Umbilical cord (tissue), 2 donors: ENCODE results near the gene TRIM66. TPM values are rescaled to one million over a fixed set of nuclear protein-coding genes. Genes with fewer than 3 reads are reported as not detected.
A peak's percentile ranks its signal among the peaks of the same experiment; 100 is the strongest.

Source experiments
- DNase-seq: peaks from one replicate; pipeline ENCODE4 v3.0.0-alpha.2; 2015; ENCODE audit warnings: low spot score
- total RNA-seq: library from RNA; depleted of rRNA; stranded (reverse); fragments of >200 nt; gene quantifications from one replicate; pipeline ENCODE4 v1.2.3, GENCODE V29; 2014; ENCODE audit warnings: low replicate concordance; ENCODE audit not compliant: insufficient read depth

Gene TRIM66
- total RNA-seq, 1 donor from 2014 or later = 12.3 TPM

DNA sequence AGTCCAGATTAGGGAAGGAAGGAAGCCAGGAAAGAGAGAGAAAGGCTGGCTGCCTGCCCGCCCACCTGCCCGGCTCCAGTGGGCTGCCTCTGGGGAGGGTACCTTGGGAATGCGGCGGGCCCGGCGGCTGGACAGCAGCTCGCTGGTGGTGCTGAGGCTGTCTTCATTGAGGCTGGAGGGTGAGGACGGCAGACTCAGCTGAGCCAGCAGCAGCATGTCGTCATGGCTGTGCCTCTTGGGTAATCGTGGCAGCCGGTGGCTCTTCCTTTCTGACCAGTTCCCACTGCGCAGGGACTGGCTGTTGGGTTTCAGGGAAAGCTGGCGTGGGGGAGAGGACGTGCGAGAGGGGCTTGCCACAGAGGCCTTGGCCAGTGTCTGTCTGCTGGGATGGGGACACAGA, 33.0 kb upstream of the TRIM66 start:
- no peak for DNase-seq

DNA sequence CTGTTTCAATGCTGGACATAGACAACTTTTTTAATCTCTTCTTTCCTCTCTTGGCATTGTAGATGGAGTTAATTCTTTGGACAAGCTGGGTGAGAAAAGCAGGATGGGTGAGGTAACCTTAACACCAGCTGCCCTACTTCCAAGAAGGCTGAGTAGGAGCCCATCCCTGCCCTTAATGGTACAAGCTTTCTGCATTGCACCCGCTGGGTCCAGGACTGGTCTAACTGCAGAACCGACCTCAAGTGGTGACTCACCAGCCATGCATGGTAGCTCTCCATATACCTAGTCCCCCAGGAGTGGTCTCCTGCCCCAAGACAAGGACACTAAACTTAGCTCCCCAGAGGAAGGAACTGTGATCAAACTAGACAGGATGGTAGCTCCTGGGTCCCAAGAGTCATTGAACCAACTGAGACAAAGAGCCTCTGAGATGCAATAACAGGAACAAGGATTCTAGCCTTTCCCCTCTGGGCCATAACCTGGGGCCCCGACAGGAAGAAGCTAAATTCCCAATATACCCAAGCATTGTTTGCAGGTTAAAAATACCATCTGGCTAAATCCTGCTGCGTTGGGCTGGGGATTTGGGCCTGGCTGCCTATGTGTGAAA, 32.3 kb upstream of the TRIM66 start:
- DNase-seq = no peak

- DNase-seq = no peak
These were observed 31.4 kb upstream of the TRIM66 start for GRCh38 chr11:8713760-8714454.

DNA sequence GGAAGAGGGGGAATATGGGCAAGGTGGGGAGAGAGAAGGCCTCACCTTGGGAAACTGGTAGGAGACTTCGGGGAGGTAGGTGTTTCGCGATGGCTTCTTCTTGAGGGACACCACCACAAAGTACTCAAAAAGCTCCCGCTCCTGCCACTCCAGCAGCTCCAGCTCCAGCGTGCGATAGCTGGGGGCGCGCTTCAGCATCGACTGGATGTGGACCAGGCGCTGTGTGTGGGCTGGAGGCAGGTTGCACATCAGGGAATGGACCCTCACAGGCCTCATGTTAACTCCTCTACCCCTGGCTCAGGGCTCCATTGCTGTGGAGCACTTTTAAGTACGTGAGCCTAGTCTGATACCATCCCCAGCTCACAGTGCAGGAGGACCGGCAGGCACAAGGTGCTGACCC, 30.0 kb upstream of the TRIM66 start:
- no peak for DNase-seq

GRCh38 chr11:8711895-8712442, 29.5 kb upstream of the TRIM66 start:
- no peak for DNase-seq

DNA sequence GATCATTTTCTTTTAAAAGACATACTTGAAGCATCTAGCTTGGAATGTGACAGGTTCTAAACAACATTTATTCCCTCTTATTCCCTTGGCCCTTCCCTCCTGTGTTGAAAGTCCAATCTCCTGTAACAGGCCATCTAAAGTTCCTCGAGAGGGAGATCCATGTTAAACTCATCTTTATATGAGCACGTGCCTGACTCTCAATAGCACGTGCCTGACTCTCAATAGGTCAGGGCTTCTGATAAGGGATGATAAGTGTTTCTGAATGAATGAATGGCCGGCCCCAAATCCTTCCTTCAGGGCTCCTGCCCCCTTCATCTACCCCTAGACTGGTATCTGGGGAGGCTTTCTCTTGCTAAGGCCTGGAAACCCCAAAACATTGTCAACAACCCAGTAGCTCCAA, 27.3 kb upstream of the TRIM66 start:
- DNase-seq = no peak

DNA sequence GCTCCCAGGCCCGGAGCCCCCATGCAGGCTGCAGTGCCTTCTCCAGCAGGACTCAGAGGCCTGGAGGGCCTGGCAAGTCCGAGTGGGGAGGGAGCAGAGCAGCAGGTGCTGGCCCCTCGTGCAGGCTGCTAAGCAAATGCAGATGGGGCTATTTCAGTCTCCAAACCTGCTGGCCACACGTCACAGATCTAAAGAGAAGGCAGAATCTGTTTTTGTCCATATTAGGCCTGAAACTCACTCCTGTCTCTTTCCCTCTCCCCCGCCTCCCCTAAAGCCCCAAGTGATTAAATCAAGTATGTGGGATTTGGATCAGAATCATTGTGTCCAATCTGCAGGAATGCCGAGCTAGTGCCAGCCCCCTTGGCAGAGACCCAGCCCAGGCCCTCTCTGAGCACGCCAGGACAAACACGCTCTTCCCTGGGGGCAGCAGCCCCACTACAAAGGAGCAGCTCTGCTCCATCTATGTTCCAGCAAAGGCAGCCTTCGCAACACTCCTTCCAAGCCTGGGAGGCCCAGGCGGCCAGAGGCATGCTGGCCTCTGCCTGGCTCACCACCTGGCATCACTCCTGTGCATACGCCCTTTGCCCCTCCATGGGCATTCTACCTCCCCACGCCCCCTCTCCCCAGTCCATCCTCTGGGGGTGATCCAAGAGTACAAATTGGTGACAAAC, 26.7 kb upstream of the TRIM66 start:
- peak; percentile 97 for DNase-seq

DNA sequence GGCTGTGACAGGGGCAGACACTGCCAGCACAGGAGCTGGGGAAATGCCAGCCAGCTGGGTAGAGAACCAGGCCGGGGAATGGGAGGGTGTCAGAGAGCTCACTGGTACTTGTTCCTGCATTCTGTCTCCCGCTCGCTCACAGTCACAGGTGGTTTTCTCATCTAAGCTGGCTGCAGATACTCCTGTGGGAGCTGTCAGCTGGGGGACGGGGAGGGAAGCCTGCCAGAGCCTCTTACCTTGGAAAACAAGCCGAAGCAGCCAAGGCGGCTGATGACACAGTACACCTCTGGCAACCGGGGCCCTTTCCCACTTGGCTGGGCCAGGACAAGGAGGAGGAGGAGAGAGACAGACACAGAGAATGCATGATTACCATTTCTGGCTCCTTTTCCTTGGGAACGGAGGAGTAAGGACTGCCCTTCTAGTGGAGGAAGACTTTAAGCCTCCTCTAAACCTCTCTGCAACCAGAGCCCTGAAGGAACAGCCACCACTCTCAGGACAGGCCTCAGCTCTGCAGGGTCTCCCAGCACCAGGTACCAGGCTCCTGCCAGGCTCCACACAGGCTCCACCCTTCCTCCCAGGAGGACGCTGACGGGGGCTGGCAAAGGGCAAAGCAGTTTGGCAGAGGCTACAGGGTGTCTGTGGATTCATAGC, 25.2 kb upstream of the TRIM66 start:
- peak; percentile 81 for DNase-seq

- DNase-seq = no peak
These were observed 24.4 kb upstream of the TRIM66 start for GRCh38 chr11:8706673-8707432.

GRCh38 chr11:8705146-8705545, 22.7 kb upstream of the TRIM66 start:
- no peak for DNase-seq

GRCh38 chr11:8704136-8704535, 21.7 kb upstream of the TRIM66 start:
- no peak for DNase-seq

- no peak for DNase-seq
These were observed 20.1 kb upstream of the TRIM66 start for GRCh38 chr11:8702598-8702915.

DNA sequence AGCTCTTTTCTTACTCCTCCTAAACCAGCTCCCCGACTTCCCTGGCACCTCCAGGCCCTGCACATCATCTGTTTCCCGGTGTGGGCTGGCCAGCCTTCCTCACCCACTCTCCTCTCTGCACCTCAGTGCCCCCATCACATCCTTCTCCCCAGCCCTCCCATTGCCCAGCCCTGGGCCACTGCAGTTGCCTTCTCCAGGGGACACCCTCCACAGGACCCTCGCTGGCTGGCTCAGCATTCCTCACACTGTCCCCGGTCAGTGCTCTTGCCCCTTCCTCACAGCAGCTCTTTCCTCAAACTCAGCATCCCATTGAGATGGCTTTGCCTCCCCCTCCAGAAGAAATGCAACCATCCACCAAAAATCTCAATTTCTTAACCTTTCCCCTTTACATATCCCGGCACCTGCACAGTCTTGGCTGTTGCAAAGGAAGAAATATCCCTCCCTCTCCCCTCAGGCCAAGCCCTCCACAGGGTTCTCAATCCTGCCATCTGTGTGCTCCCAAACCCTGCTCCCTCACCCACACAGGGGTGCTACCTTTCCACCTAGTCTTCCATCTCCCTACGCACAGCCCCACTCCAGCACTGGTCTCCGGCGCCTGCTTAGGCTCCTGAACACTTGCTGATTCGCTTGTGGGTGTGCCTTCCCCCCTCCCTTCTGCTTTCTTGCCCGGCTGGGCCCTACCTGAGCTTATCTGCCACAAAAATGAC, 19.6 kb upstream of the TRIM66 start:
- no peak for DNase-seq

DNA sequence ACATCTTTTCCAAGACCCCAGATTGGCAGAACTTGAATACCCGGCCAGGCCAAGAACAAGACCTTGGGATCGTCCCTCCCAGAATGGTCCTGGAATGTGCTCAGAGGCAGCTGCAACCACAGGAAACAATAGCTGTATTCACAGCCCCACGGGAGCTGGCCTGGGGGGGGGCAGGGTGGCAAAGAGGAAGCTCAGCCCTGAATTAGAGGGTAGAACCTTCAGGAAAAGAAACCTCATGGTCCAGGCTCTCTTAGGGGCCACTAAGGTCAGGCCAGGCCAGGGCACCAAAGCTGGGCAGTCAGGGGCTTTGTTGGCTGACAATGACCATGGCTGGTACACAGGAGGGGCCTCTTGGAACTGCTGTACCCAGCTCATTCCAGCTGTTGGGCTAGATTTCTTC, 17.4 kb upstream of the TRIM66 start:
- no peak for DNase-seq

- no peak for DNase-seq
These were observed 16.5 kb upstream of the TRIM66 start for GRCh38 chr11:8698917-8699441.

DNA sequence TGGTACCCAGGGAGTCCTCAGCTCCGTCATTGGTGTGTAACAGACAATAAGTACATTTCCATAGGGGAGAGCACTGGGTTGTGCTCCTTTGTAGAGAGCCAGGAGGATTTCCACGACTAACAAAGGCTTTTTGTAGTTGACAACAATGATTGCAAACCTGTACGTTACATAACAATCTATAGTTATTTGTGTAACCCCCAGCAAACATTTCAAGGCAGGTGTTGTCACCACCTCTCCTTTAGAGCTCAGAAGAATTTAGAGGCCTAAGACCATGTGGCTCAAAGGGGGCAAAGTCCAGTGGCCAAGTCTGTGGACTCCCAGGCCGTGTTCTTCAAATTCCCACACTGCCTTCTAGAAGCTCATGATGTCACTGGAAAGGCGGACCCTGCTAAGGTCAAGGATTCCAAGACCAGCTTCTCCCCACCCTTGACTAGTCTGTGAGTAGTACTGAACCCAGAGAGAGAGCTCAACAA, 15.9 kb upstream of the TRIM66 start:
- DNase-seq = no peak

DNA sequence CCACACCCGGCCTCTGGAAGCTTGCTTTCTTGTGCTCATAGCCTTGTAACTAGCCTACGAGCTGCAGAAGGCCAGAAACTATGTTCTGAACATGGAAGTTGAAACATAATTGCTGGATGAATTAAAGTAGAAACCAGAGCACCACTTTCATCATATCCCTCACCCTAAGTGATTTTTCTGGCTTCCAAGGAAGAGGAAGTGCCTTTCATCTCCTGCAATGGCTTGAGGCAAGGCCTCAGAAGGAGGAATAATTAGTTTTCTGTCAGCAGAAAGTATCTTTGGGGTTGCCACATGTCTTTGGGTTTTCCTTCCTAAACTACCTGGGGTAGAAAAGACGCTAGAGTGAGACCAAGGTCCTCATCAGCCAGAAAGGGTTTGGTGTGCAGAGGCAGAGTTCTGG, 14.6 kb upstream of the TRIM66 start:
- no peak for DNase-seq

- no peak for DNase-seq
These were observed 11.7 kb upstream of the TRIM66 start for GRCh38 chr11:8694137-8694536.

DNA sequence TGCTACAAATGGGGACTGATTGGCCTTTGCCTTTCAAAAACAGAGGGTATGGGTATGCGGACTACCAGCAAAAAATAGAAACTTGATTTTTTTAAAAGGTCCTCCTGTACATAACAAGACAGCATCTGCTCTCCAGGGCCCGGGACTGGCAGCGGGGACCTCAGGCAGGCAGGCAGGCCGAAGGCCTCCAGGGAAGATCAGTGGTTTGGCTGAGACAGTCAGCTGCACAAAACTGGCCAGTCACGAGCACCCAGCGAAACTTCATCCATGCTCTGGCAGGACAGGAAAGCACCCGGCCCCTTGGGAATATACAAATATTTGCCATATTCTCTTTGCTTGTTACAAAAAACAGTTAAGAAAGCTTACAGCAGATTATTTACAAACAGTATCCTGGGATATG, 11.1 kb upstream of the TRIM66 start:
- DNase-seq = no peak

GRCh38 chr11:8693010-8693551, 10.6 kb upstream of the TRIM66 start:
- no peak for DNase-seq
